Sigmoid colon (tissue), 7 donors: Measurements from ENCODE around the gene CIITA. TPM values are rescaled to one million over a fixed set of nuclear protein-coding genes. Genes with fewer than 3 reads are reported as not detected.

ENCODE experiments used
- DNase-seq: peaks from one replicate; pipeline ENCODE4 v3.0.0-alpha.2; 2019
- H3K27ac ChIP-seq, 4 donors: fragments of 200-600 bp; sonication (generic); one replicate each; pipeline ENCODE4 v1.5.1; 2016 to 2019; ENCODE audit warnings: mild to moderate bottlenecking in 1 of 4
- H3K27me3 ChIP-seq, 3 donors: fragments of 200-600 bp; sonication (generic); one replicate each; pipeline ENCODE4 v1.5.1; 2019; ENCODE audit warnings: mild to moderate bottlenecking in 1 of 3
- H3K36me3 ChIP-seq, 4 donors: fragments of 200-600 bp; sonication (generic); one replicate each; pipeline ENCODE4 v1.5.1; 2016 to 2019
- H3K4me1 ChIP-seq, 4 donors: fragments of 200-600 bp; sonication (generic); one replicate each; pipeline ENCODE4 v1.5.1; 2017 to 2019
- H3K4me3 ChIP-seq, 4 donors: fragments of 200-600 bp; sonication (generic); one replicate each; pipeline ENCODE4 v1.5.1; 2017 to 2019; ENCODE audit warnings: mild to moderate bottlenecking in 2 of 4, moderate library complexity in 1 of 4
- H3K9me3 ChIP-seq, 4 donors: fragments of 200-600 bp in 3 of 4; sonication (generic) in 3 of 4; one replicate each; pipeline versions ENCODE4 v1.5.1 to v1.6.1; 2013 to 2019
- CTCF ChIP-seq, 4 experiments: fragments of 450-650 bp in 3 of 4; fragments of 200-600 bp in 1 of 4; IDR thresholded peaks; one replicate each; pipeline ENCODE4 v1.5.1; 2016 to 2019; ENCODE audit warnings: antibody characterized with exemption in 4 of 4, mild to moderate bottlenecking in 3 of 4, moderate library complexity in 2 of 4
- EP300 ChIP-seq, 4 donors: sonication (generic); formaldehyde crosslinking; IDR thresholded peaks; one replicate each; pipeline ENCODE4 v1.6.1; 2017; ENCODE audit warnings: antibody characterized with exemption in 4 of 4
- POLR2A ChIP-seq, 2 donors: fragments of 450-650 bp; IDR thresholded peaks; one replicate each; pipeline ENCODE4 v1.6.1; 2016; ENCODE audit warnings: antibody characterized with exemption in 2 of 2, mild to moderate bottlenecking in 2 of 2, moderate library complexity in 2 of 2
- POLR2AphosphoS5 ChIP-seq, 4 donors: sonication (generic); formaldehyde crosslinking; IDR thresholded peaks; one replicate each; pipeline ENCODE4 v1.6.1; 2017; ENCODE audit warnings: antibody characterized with exemption in 4 of 4
- WGBS, 2 donors: extraction: QIAGEN DNeasy Blood & Tissue Kit; methylation state at CpG; one replicate each; pipeline ENCODE4 v1.1.7; 2013; 5-methylcytosine and 5-hydroxymethylcytosine counted together
- intact Hi-C: fragments of 100-400 bp; cut with DNase I; formaldehyde crosslinking; loops from one replicate; pipeline ENCODE4 v1.15.1; 2023
- polyA plus RNA-seq, 3 donors: library from polyadenylated mRNA; stranded (reverse); fragments of 200-250 nt; gene quantifications; one replicate each; pipeline ENCODE4 v1.2.3, GENCODE V29; 2013
- total RNA-seq, 4 donors: library from RNA; depleted of rRNA; stranded (reverse); fragments of >200 nt; gene quantifications; one replicate each; pipeline ENCODE4 v1.1.0, GENCODE V29; 2016
- donor health status: healthy with polysubstance abuse.
- donor health status: Bipolar disorder and iron deficiency.
- donor health status: healthy.

CIITA gene
- total and polyA plus RNA-seq, 7 donors, result 1.2 to 53.9 (median 9.7) TPM

- WGBS, 2 donors, result 75 to 85% methylated on average over 15 of the region's 15 CpGs
- intact Hi-C loops, result no loop called here
- TF ChIP-seq POLR2AphosphoS5 (IDR thresholded peaks at IDR 0.05), result no peak
- TF ChIP-seq CTCF (IDR thresholded peaks at IDR 0.05), result no peak
- TF ChIP-seq POLR2A (IDR thresholded peaks at IDR 0.05), result no peak
- no peak for TF ChIP-seq EP300 (IDR thresholded peaks at IDR 0.05)
- Histone ChIP-seq H3K4me1 (peaks cover 0 to 29% (median 19%) of the 10 kb centered on the region in 4 donors), H3K9me3 (no peaks in the 10 kb centered on the region), H3K36me3 (peaks cover 21 to 79% (median 28%) of the 10 kb centered on the region in 4 donors), H3K4me3 (no peak overlapping the region), H3K27ac (no peak overlapping the region), H3K27me3 (no peaks in the 10 kb centered on the region)
- DNase-seq, result no peak
Measured at GRCh38 chr16:10929853-10930754, 53.1 kb downstream of the CIITA start.

- intact Hi-C loops, result no loop called here
- DNase-seq, result no peak
- no peaks in the 10 kb centered on the region for H3K27me3 ChIP-seq
- no peak overlapping the region for H3K27ac ChIP-seq
- TF ChIP-seq EP300 (IDR thresholded peaks at IDR 0.05) (no peak), CTCF (IDR thresholded peaks at IDR 0.05) (no peak), POLR2AphosphoS5 (IDR thresholded peaks at IDR 0.05) (no peak), POLR2A (IDR thresholded peaks at IDR 0.05) (no peak)
- no peak overlapping the region for H3K4me3 ChIP-seq
- H3K36me3 ChIP-seq, result peaks cover 18 to 73% (median 27%) of the 10 kb centered on the region in 4 donors
- H3K4me1 ChIP-seq, result peaks cover 0 to 35% (median 25%) of the 10 kb centered on the region in 4 donors
- H3K9me3 ChIP-seq, result no peaks in the 10 kb centered on the region
- 72 to 74% methylated on average over 2 of the region's 2 CpGs for WGBS, 2 donors
Measured at GRCh38 chr16:10930755-10931093, 53.7 kb downstream of the CIITA start.

GRCh38 chr16:10931134-10931533 lies 54.1 kb downstream of the CIITA start:
- Histone ChIP-seq H3K27ac (no peak overlapping the region), H3K36me3 (peaks cover 14 to 69% (median 25%) of the 10 kb centered on the region in 4 donors), H3K4me3 (no peak overlapping the region), H3K4me1 (peaks cover 0 to 38% (median 29%) of the 10 kb centered on the region in 4 donors), H3K27me3 (no peaks in the 10 kb centered on the region), H3K9me3 (no peaks in the 10 kb centered on the region)
- DNase-seq, result no peak
- no peak for TF ChIP-seq CTCF (IDR thresholded peaks at IDR 0.05)
- TF ChIP-seq EP300 (IDR thresholded peaks at IDR 0.05), result no peak
- TF ChIP-seq POLR2AphosphoS5 (IDR thresholded peaks at IDR 0.05), result no peak
- TF ChIP-seq POLR2A (IDR thresholded peaks at IDR 0.05), result no peak
- WGBS, 2 donors, result 69 to 79% methylated on average over 7 of the region's 7 CpGs
- intact Hi-C loops, result no loop called here

GRCh38 chr16:10931977-10932632 lies 55.1 kb downstream of the CIITA start:
- Histone ChIP-seq H3K27me3 (no peaks in the 10 kb centered on the region), H3K4me1 (peaks cover 0 to 48% (median 38%) of the 10 kb centered on the region in 4 donors), H3K4me3 (no peak overlapping the region), H3K27ac (no peak overlapping the region), H3K9me3 (no peaks in the 10 kb centered on the region), H3K36me3 (peaks cover 6 to 60% (median 18%) of the 10 kb centered on the region in 4 donors)
- intact Hi-C loops, result no loop called here
- TF ChIP-seq EP300 (IDR thresholded peaks at IDR 0.05), result no peak
- no peak for DNase-seq
- WGBS, 2 donors, result 94 to 96% methylated on average over 11 of the region's 11 CpGs
